GM19395 (cell line): ENCODE data around the gene DCX.

Source experiments
- ATAC-seq: cut with Tn5 transposase; IDR thresholded peaks from one replicate; pipeline ENCODE4 v1.9.1; 2021; ENCODE audit warnings: mild to moderate bottlenecking, moderate library complexity; ENCODE audit not compliant: unreplicated experiment

Gene DCX

DNA sequence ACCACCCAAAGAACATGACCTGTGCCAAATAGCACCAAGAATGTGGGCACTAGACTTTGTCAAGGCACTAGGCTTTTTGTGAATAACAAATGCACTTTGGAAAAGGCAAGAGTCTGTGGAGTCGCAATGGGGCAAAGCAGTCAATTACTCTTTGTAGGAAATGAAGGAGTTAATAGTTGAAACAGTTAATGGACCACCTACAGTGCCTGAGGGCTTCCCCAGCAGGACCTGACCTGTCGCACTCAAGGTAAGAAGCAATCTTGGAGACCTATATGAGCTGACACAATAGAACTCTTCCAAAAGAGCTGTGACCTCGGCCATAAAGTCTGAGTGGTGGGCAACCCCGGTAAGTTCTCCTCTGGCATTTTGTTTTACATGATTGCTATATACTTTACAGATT, 92.5 kb downstream of the DCX start:
- ATAC-seq, result no peak

DNA sequence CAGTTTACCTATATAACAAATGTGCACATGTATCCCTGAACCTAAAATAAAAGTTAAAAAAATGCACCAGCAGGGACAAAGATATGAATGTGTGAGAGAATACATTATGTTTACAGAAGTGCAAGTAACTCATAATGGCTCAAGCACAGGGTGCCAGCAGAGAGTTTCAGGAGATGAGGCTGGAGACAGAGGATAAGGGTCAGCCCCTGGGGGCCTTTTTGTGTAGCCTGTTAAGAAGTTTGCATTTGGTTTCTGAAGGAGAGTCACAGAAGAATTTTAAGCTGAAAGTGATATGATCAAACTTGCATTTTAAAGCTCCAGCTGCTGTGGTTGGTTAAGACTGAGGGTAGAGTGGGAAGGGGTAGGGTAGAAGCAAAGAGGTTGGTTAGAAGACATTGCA, 93.1 kb downstream of the DCX start:
- no peak for ATAC-seq

DNA sequence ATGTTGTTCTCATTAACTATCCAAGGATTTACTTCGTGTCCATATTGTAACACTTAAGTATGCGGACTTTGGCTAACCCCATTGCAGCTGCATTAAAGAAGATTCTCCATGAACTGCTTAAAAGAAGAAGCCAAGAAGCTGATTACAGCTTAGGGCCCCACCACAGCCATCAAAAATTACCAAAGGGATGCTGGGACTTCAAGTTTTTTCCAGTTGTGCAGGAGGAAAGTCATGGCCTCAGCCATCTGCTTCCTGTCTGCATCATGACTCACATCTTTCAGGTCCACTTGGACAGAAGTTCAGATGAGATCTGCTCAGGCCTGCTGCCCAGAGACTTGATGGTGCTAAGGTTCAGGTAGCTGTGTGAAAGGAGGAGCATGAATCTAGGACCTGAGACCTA, 102.9 kb downstream of the DCX start:
- no peak for ATAC-seq

DNA sequence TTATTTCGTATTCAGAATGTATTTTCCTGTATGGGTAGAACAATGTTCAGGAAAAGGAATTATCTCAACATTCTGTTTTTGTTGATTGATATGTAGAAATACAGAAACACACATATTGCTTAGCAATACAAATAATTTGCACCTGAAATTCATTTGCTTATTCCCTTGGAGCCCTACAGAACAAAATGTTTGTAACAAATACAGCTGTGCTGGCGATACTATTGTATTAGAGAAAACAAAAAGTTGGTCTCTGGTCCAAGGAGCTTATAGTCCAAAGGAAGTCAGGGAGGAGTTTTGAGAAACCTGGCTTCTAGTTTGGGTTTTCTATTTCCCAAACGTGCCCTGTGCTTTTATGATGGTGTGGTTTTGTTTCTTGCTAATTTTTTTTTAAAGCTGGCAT, 104.0 kb downstream of the DCX start:
- no peak for ATAC-seq

DNA sequence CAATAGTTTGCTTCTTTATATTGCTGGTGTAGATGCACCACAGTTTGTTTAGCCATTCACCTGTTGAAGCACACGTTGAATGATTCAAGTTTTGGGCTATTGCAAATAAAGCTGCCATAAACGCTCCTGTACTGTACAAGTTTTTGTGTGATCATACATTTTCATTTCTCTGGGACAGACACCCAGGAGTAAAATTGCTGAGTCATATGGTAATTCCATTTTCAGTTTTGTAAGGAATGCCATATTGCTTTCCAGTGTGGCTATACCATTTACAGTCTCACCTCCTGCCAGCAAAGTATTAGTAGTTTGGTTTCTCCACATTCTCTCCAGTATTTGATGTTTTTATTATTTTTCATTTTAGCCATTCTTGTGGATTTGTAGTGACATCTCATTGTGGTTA, 109.7 kb downstream of the DCX start:
- no peak for ATAC-seq

DNA sequence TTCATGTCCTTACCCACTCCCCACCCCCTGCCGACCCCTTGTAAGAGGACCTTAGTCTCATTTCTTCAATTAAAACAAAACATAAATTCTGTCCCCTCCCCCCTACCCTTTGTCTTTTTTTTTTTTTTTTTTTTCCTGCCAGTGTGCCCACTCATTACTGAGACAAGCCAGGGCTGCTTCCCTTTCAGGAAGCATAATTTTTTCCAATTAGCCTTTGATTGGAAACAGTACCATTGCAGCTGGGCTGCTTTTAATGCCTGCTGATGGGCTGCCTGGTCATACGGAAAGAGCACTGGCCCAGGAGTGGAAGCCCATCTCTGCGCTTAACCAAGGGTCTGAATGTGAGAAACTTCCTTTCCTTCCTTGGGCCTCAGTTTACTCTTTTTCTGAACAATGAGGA, 123.2 kb downstream of the DCX start:
- no peak for ATAC-seq

DNA sequence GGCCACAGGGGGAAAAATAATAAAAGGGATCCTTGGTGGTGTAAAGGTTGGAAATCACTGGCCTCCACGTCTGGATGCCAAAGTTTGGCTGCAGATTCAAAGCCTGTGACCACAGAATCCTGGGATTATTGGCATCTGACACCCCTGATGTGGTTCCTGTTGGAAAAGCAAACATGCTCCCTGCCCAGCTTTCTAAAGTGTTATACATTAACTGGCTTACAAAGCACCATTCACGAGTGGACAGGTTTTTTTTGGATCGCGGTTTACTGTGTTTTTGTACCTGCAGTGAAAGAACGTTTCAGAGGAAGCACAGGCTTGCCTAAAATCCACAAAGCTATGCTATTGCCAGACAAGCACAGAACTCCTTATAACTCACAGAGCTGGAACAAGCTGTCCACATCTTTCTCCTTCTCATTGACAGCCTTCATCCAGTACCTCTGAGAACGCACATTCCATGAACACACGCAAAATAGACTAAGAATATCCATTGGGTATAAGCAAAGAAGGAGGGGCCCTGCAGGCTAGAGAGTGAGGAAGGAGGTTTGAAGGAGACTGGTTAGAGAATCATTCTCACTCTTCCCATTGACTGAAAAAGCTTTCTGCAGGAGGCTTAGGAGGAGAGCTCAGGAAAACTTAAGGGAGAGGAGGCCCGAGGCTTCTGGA, 127.2 kb downstream of the DCX start:
- no peak for ATAC-seq

DNA sequence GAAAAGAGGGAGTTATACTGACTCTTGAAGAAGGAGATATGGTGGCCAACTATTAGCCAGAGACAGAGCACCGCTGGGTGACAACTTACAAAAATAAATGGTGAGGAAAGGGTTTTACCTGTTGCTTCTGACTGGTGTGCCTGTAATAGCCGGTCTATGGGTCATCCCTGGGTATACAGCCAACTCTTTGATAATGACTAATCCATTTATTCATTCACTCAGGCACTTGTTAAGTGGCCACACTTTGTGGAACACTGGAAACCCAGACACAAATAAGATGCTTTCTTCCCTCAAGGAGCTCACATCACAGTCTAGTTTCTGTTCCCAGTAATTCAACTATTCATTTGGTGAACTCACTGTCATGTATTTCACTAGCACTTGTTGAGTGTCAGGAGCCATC, 128.5 kb downstream of the DCX start:
- ATAC-seq, result no peak

DNA sequence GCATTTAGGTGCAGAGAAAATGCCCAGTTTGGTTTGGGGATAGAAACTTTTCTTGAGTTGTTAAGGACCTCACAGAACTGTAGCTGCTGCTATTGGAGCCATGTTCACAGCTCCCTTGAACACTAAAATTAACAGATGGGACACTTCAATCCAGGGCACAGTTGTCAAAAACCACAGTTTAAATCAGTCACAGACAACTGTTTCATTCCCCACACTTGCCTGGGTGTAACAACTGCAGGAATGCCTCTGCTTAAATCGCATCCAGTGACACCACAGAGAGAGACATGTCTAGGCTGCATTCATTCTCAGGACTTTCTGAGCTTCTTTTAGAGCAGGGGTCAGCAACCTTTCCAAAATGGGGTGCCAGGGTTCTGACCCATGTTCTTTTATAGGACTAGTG, 129.0 kb downstream of the DCX start:
- no peak for ATAC-seq

DNA sequence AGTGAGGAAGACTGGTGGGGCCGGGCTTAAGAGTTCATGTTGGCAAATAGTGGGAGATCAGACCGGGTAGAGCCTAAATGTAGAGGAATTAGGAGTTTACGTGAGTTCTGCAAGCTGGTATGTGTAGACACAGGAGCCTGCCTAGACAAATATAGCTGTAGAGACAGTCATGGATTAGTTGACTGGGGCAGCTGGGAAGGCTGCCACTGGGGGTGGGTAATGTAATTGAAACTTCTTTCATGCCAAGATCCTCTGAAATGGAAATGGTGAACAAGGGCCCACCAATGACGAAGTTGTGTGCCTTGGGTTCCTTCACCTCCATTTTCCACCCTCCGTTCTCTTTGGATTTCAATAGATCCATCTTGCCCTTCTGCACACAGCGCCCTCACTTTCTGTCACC, 129.9 kb downstream of the DCX start:
- ATAC-seq, result no peak

DNA sequence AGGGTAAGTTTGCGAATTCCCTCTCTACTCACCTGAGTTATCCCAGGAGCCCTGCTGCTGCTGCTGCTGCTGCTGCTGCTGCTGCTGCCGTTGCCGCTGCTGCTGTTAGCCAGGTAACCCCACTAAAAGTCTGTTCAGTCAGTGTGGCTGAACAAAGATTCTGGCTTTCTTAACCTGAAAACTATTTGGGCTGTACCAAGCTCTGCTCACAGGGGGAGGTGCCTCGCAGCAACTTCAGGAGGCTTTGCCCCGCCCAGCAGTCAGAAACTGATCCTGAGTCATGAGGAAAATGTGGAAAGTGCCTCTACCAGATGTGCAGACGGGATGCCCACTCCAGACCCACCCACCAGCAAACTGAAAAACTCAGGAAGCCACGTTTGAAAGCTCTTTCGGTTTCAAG, 141.7 kb downstream of the DCX start, which contains the start of gene CAPN6:
CAPN6 (minus strand) TSS at position 145 of the 400 bp plus-strand sequence. CDS start 6,547 bp downstream, outside the sequence.
- no peak for ATAC-seq

DNA sequence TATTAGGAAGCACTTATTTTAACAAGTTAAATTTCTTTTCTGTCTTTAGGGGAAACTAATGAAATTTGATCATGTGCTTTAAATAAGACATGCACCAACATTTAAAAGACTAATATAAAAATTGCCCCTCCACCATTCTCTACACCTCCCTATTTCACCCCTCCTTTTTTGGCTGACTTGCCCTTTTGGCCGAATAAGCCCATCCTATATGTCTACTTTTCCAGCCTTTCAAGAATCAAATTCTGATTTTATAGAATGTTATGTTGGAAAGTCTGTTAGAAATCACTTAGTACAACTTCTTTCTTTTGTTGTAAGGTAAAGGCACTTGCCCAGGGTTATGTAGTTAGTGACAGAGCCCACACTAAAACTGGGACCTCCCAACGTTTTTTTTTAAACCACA, 143.5 kb downstream of the DCX start:
- no peak for ATAC-seq

DNA sequence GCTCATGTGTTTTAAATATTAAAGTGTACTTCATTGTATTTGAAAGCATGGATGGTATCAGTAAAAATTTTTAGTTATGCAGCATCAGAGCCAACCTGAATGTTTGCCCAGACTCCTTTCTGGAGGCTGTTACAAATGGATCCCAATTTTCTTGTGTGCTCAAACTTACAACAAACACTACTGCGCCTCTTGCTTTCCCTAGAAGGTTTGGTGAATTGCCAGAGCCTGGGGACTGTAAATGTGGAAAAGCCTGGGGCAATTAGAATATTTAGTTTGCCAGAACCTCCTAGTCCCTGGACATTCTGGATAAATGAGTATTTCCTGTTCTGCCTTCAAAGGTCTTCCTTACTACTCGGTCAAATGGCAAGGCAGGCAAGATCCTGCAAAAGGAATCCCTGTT, 146.5 kb downstream of the DCX start:
- no peak for ATAC-seq

DNA sequence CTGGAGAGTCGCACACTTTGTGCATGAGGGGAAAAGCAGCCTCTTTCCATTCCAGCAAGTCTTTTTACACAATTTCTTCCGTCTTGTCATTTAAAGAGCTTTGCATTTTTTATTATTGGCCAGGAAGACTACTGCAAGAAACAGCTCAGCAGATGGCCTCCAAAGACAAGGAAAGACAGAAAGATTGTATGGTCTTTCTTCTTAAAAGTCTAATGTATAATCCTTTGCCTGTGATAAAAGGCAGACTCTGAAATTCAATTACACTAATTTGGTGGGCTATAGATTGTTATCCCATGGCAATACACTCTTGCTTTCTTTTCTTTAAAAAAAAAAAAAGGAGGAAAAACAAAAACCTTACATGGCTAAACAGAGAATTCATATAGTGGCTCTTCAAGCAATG, 147.6 kb downstream of the DCX start:
- no peak for ATAC-seq

DNA sequence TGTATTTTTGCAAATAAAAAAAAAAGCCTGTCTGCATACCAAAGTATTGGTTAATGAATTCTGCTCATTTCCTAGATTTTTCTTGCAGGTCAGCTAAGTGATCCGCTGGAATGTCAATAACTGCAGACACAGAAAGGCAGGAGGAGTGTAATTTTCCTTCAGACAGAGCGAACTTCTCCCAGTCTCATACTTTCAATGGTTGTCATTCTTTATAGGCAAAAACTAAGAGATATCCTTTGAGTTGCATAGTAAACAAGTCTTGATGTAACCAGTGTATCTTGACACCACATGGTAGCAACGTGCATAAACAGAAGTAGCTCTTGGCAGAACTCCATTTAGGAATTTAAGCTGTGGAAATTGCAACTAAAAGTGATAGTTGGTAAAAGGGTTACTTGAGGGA, 149.9 kb downstream of the DCX start:
- ATAC-seq, result no peak

DNA sequence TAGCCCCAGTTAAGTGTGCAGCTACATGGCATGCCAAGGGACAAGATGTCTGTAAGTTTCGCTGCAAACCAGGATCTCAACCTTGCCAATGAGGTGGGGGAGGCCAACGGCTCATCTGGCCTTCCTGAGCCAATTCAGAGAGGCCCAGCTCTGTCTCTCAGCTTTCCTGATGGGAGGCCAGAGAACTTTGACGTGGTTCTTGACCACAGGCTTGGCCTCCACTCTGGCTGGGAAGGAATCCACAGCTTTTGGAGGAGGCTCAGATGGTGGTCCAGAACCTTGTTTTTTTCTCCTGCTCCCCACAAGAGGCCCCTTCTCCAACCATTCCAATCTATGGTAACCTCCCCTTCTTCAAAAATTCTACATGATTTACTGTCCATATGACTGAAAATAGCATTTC, 151.5 kb downstream of the DCX start:
- no peak for ATAC-seq

DNA sequence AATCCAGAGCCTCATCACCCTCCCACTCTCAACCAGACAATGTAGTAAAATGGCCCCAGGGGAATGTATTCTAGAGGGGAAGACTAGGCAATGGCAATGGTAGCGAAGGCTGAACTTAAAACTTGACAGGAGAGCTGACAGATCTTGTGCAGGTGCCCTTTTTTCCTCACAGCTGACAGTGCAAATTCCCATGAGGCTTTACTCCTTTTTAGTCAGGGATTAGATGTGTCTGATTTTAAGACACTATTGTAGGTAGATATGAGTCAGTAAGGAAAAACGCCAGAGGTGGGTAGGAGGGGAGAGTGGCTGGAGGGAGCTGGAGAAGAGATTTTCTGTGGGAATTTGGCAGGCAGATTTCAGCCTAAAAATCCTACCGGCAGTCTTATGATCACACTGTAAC, 152.4 kb downstream of the DCX start:
- no peak for ATAC-seq

DNA sequence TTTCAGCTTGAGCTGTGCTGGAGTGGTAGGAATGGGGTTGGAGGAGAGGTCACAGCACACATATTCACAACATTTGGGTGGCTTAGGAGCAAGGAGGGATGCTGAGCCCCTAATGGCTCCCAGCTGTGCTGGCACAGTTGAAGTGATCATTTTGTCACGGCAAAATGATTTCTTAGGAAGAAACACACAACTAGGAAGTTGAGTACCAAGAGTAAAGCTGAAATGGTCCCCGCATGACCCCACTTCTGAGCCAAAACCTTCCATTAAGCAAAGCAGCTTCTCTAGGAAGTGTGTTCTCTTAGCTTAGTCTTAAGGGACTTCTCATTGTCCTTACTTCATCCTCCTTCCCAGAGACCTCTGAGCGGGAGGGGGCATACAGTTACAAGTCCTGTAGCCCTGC, 154.3 kb downstream of the DCX start:
- no peak for ATAC-seq

DNA sequence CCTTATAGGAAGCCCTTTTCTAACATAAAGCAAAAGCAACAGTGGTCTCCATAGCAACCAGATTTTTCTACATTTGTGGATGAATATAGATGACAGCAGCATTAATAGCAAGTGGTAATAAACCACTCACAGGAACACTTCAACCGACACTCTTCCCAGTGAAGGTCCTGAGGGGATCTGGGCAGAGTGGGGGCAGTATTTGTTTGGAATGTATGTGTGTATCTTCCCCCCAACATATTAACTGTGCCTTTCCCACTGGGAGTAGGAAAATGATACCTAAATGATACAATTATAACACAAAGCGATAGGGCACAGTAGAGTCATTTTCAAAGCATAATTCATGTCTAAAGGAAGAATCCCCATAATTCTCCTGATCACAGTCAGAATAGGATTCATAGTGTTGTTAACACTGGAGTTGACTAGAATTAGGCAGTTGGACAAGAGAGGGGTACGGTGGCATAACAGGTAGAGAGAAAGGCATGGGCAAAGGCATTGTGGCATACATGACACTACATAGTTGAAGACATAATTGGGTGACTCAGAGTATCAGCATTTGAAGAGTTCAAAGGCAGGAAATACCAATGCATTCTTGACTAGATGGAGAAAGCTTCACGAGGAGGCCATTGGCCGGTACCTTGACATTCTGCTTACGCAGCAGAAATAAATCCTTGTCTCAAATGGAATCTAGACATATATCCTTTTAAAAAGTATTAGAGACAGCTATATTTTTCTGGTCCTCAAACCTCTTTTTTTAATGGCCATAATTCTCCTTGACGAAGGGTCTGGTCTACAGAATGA, 156.9 kb downstream of the DCX start:
- no peak for ATAC-seq

DNA sequence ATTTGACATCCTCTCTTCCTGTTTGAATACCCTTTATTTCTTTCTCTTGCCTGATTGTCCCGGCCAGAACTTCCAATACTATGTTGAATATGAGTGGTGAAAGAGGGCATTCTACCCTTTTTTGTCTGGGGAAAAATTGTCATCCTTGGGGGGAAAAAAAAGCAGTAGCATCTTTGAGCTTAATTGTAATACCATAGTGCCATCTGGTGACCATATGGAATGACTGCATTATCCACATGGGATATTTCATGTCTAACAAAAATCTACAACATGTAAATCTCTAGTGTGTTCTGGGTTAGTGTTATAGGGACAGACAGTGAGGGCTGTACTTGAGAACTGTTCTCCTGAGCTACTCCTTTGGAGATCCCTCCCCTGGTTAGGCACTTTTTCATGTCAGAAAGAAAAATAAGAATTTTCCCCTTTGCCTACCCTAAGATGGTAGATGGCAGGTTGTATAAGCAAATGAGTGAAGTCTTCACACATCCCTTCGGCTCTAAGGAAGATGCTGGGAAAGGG, 167.7 kb downstream of the DCX start:
- ATAC-seq, result no peak
